Heart right ventricle (tissue), 16 donors: ENCODE data around the gene SKAP2. TPM values are rescaled to one million over a fixed set of nuclear protein-coding genes. Genes with fewer than 3 reads are reported as not detected.

Source experiments
- ATAC-seq, 8 donors: fragments of 200-7000 bp; cut with Tn5 transposase; one replicate each; pipeline ENCODE4 v1.9.1; 2020; ENCODE audit warnings: mild to moderate bottlenecking in 8 of 8, moderate library complexity in 8 of 8, moderate number of reproducible peaks in 1 of 8
- DNase-seq, 2 donors: peaks; one replicate each; pipeline ENCODE4 v3.0.0-alpha.2; 2020
- H3K27ac ChIP-seq, 10 donors: fragments of 200-600 bp; sonication (generic) in 2 of 10; one replicate each; pipeline versions ENCODE4 v1.5.0 to v1.8.0; 2020 to 2022; ENCODE audit warnings: mild to moderate bottlenecking in 3 of 10
- H3K27me3 ChIP-seq, 7 donors: fragments of 200-600 bp; one replicate each; pipeline ENCODE4 v1.8.0; 2021 to 2022; ENCODE audit warnings: mild to moderate bottlenecking in 2 of 7
- H3K36me3 ChIP-seq, 9 donors: fragments of 200-600 bp; sonication (generic) in 1 of 9; one replicate each; pipeline versions ENCODE4 v1.5.0 to v1.8.0; 2020 to 2022; ENCODE audit warnings: mild to moderate bottlenecking in 2 of 9
- H3K4me1 ChIP-seq, 9 donors: fragments of 200-600 bp; sonication (generic) in 1 of 9; one replicate each; pipeline versions ENCODE4 v1.5.0 to v1.8.0; 2020 to 2022; ENCODE audit warnings: mild to moderate bottlenecking in 4 of 9
- H3K4me3 ChIP-seq, 10 donors: fragments of 200-600 bp; sonication (generic) in 2 of 10; one replicate each; pipeline versions ENCODE4 v1.5.0 to v1.8.0; 2020 to 2022; ENCODE audit warnings: mild to moderate bottlenecking in 7 of 10, moderate library complexity in 2 of 10
- H3K9me3 ChIP-seq, 11 donors: fragments of 200-600 bp in 10 of 11; sonication (generic) in 2 of 11; one replicate each; pipeline versions ENCODE4 v1.5.0 to v1.8.0; 2013 to 2022; ENCODE audit warnings: mild to moderate bottlenecking in 2 of 11, control low read depth in 1 of 11, moderate library complexity in 1 of 11
- CTCF ChIP-seq, 9 donors: fragments of 200-600 bp; sonication (generic) in 2 of 9; IDR thresholded peaks; one replicate each; pipeline versions ENCODE4 v1.5.0 to v1.8.0; 2021 to 2022; ENCODE audit warnings: antibody characterized with exemption in 9 of 9, mild to moderate bottlenecking in 5 of 9, moderate library complexity in 1 of 9
- WGBS, 2 donors: extraction: QIAGEN DNeasy Blood & Tissue Kit; methylation state at CpG; one replicate each; pipeline ENCODE4 v1.1.7; 2013; ENCODE audit warnings: inconsistent platforms in 1 of 2; 5-methylcytosine and 5-hydroxymethylcytosine counted together
- intact Hi-C, 10 donors: fragments of 100-400 bp; cut with DNase I; formaldehyde crosslinking; loops; one replicate each; pipeline versions ENCODE4 v1.11.1 to v1.14.2; 2022
- polyA plus RNA-seq, 2 donors: library from polyadenylated mRNA; stranded (reverse); fragments of 200-250 nt; gene quantifications; one replicate each; pipeline ENCODE4 v1.2.3, GENCODE V29; 2013
- total RNA-seq, 10 donors: library from RNA; stranded (reverse); fragmentation: NEBNext Ultra II Directional in 3 of 10; extraction: Animal tissue kit (Norgen Biotek cat#: 25700) in 3 of 10; gene quantifications; one replicate each; pipeline versions ENCODE4 v1.2.1 to v1.2.4, GENCODE V29; 2021 to 2023
- donor health status: Arrhythmogenic right ventricular cardiomyopathy.
- donor health status: ischemic (EF 13 %, LVEDD 7.1; RV severe dilation, severe dysfunction).
- donor health status: healthy with polysubstance abuse.
- donor health status: DM: no; HTN: yes; CAD: no.
- donor health status: DM: no; HTN: no; CAD: no.
- donor health status: ischemic (EF 25% LVEDD 6.9; RV normal size, moderate dysfunction).
- donor health status: ischemic (EF 25% LVEDD 5.7; RV mildly dilated, moderate dysfunction).
- donor health status: healthy.
- donor health status: DM: yes; HTN: yes; CAD: no.
- donor health status: Ischemic cardiomyopathy.
- donor health status: ischemic (EF 35%, LVEDD 5.7; RV mildly dilated, moderate dysfunction).
- donor health status: nonischemic (EF 11% LVEDD 7.7; RV severe dilation, severe dysfunction).
- donor health status: DM: yes; HTN: yes; CAD: no.
- donor health status: PGD.
- donor health status: ischemic (EF 29% LVEDD 5.4; RV normal size, mild dysfunction).
- donor health status: nonischemic (EF 23%, LVEDD 6.1; RV moderate dilation, normal function).

SKAP2 gene
- total and polyA plus RNA-seq, 12 donors = 1.9 to 12.3 (median 4.6) TPM

DNA sequence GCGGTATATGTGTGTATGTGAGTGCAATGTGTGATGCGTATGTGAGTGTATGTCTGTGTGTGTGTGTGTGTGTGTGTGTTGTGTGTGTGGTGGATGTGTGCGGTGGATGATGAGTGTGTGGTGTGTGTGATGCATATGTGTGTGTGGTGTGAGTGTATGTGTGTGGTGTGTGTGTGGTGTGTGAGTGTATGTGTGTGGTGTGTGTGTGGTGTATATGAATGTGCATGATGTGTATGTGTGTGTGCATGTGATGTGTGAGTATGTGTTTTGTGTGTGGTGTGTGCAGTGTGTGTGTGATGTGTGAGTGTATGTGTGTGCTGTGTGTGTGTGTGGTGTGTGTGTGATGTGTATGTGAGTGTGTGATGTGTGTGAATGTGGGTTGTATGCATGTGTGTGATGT, 222.0 kb downstream of the SKAP2 start:
- no peaks in the 10 kb centered on the region for H3K36me3 ChIP-seq
- no peaks in the 10 kb centered on the region for H3K4me1 ChIP-seq
- DNase-seq = no peak
- ATAC-seq = peak in 1 of 8 donors; percentile 22
- no peak overlapping the region for H3K27ac ChIP-seq
- H3K27me3 ChIP-seq = peaks cover 0 to 3% (median 0%) of the 10 kb centered on the region in 7 donors
- H3K4me3 ChIP-seq = no peak overlapping the region
- TF ChIP-seq CTCF (IDR thresholded peaks at IDR 0.05) = no peak
- WGBS, 2 donors = 80 to 97% methylated on average over 3 of the region's 3 CpGs
- no peaks in the 10 kb centered on the region for H3K9me3 ChIP-seq
- intact Hi-C loops = no loop called here

GRCh38 chr7:26639695-26640094, 224.7 kb downstream of the SKAP2 start:
- Histone ChIP-seq H3K27ac (no peak overlapping the region), H3K4me3 (no peak overlapping the region), H3K36me3 (no peaks in the 10 kb centered on the region), H3K27me3 (peaks cover 0 to 3% (median 0%) of the 10 kb centered on the region in 7 donors), H3K4me1 (no peaks in the 10 kb centered on the region), H3K9me3 (no peaks in the 10 kb centered on the region)
- ATAC-seq (peak in 1 of 8 donors; percentile 23), DNase-seq (no peak)
- no peak for TF ChIP-seq CTCF (IDR thresholded peaks at IDR 0.05)
- 95 to 98% methylated on average over 5 of the region's 5 CpGs for WGBS, 2 donors
- intact Hi-C loops = no loop called here

DNA sequence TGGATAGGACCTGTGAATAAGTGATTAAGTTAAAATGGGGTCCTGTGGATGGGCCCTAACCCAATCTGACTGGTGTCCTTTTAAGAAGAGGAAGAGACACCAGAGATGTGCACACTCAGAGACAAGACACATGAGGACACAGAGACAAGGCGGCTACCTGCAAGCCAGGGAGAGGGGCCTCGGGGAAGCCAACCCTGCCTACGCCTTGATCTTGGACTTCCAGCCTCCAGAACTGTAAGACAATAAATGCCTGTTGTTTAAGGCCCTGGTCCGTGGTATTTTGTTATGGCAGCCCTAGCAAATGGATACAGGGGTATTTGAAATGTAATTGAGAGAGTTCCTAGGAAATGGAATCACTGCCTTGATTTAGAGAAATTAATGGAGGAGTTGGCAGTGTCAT, 225.3 kb downstream of the SKAP2 start:
- no peak overlapping the region for H3K4me3 ChIP-seq
- intact Hi-C loops = no loop called here
- no peak overlapping the region for H3K27ac ChIP-seq
- no peaks in the 10 kb centered on the region for H3K36me3 ChIP-seq
- no peaks in the 10 kb centered on the region for H3K9me3 ChIP-seq
- peaks cover 0 to 5% (median 3%) of the 10 kb centered on the region in 7 donors for H3K27me3 ChIP-seq
- TF ChIP-seq CTCF (IDR thresholded peaks at IDR 0.05) = no peak
- no peak for ATAC-seq
- no peak for DNase-seq
- 90 to 97% methylated on average over 4 of the region's 4 CpGs for WGBS, 2 donors
- H3K4me1 ChIP-seq = no peaks in the 10 kb centered on the region

- intact Hi-C loops = no loop called here
- WGBS, 2 donors = 85 to 86% methylated on average over 14 of the region's 14 CpGs
- ATAC-seq = no peak
- no peaks in the 10 kb centered on the region for H3K9me3 ChIP-seq
- H3K27me3 ChIP-seq = peaks cover 0 to 5% (median 3%) of the 10 kb centered on the region in 7 donors
- H3K4me1 ChIP-seq = no peaks in the 10 kb centered on the region
- no peak overlapping the region for H3K27ac ChIP-seq
- H3K4me3 ChIP-seq = no peak overlapping the region
- TF ChIP-seq CTCF (IDR thresholded peaks at IDR 0.05) = no peak
- no peak for DNase-seq
- no peaks in the 10 kb centered on the region for H3K36me3 ChIP-seq
These were observed 226.2 kb downstream of the SKAP2 start for GRCh38 chr7:26638140-26638539.
